ENCODE results near the gene DEFB108B. TPM values are rescaled to one million over a fixed set of nuclear protein-coding genes. Genes with fewer than 3 reads are reported as not detected.
"Not testable (repeated sequence)": the region's sequence is repeated elsewhere in the genome, so short reads cannot be mapped to it uniquely, and the experiment has no call there.

DEFB108B gene
- total RNA-seq, 1 donor from 2014 or later = not detected

DNA sequence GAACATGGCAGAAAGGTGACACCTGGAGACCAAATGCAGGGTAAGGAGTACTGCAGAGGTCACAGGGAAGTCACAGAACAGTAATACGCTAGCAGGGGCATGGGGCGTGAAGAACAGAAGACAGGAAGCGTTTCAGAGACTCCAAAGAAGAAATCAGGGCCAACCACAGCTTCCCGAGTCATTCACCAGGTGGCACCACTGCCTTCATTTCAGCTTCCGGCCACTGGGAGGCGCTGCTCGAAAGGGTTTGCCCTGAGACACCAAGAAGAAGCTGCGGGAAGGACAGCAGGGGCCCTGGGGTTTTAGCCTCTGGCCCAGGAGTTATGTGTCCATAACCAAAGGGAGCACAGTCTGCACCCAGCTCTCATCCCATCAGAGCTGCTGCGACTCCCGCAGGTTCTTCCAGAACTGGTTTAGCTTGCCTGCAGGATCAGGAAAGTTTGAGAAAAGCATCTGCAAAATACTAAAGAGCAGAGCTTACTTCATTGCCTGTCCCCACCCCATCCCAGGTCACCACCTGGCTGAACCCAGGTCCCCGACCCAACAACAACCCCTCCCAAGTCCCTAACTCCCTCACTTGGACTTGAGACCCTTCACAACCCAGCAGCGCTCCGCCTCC, 32.6 kb upstream of the DEFB108B start:
- not testable (repeated sequence) for DNase-seq (ENCODE audit: low read depth); H3K4me3 ChIP-seq (ENCODE audit: low read depth, low read length)
- TF ChIP-seq, protein P1, sequence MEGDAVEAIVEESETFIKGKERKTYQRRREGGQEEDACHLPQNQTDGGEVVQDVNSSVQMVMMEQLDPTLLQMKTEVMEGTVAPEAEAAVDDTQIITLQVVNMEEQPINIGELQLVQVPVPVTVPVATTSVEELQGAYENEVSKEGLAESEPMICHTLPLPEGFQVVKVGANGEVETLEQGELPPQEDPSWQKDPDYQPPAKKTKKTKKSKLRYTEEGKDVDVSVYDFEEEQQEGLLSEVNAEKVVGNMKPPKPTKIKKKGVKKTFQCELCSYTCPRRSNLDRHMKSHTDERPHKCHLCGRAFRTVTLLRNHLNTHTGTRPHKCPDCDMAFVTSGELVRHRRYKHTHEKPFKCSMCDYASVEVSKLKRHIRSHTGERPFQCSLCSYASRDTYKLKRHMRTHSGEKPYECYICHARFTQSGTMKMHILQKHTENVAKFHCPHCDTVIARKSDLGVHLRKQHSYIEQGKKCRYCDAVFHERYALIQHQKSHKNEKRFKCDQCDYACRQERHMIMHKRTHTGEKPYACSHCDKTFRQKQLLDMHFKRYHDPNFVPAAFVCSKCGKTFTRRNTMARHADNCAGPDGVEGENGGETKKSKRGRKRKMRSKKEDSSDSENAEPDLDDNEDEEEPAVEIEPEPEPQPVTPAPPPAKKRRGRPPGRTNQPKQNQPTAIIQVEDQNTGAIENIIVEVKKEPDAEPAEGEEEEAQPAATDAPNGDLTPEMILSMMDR (conservative IDR thresholded peaks at IDR 0.05; ENCODE audit: low read depth, low read length) = peak; percentile 83

DNA sequence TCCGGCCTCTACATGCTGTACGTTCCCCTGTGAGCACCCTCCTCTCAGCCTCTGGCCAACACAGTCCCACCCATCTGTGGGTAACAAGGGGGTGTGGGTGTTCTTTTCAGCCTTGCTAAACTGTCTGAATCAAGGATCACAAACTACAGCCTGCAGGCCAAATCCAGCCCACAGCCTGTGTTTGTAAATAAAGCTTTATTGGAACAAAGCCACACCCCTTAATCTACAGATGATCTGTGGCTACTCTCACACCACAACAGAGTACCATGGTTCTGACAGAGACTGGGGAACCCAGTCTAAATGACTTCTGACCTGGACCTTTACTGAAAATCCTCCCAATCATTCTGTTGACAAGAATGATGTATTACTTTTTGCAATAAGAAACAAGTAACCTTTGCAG, 32.0 kb upstream of the DEFB108B start:
- not testable (repeated sequence) for DNase-seq (ENCODE audit: low read depth); H3K4me3 ChIP-seq (ENCODE audit: low read depth, low read length)

- H3K4me3 ChIP-seq (ENCODE audit: low read depth, low read length); DNase-seq (ENCODE audit: low read depth): not testable (repeated sequence)
Observed at GRCh38 chr11:71802874-71803273, 30.1 kb upstream of the DEFB108B start.

DNA sequence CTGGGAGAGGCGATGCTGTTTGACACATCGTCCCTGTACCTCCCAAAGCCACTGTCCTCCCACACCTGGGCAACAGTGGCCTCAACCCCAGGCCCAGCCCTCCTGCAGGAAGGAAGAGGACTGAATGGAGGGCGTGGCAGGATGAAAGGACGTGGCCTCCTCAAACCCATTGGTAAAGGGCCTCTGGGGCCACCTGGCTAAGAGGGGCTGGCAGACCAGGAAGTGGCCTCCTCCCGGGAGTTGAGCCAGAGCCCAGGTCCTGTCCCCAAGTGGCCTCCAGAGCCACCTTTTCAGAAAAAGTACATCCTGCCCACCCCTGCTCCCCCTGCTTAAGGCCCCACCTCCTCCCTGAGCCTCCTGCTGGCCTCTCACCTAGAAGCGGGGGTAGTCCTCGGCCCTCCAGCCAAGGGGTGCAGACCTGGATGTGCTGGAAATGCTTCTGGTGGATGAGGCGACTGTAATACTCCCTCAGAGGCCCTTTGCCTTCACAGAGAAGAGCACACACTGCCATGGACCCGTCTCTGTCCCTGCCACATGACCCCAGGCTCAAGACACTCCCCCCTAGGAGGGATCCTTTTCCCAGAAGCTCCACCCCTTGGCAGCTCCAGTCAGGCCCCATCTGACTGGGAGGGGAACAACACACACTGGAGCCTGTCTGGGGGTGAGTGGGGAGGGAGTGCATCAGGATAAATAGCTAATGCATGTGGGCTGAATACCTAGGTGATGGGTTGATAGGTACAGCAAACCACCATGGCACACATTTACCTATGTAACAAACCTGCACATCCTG, 28.6 kb upstream of the DEFB108B start:
- not testable (repeated sequence) for H3K4me3 ChIP-seq (ENCODE audit: low read depth, low read length); DNase-seq (ENCODE audit: low read depth)

GRCh38 chr11:71812529-71812928, 20.5 kb upstream of the DEFB108B start:
- DNase-seq (ENCODE audit: low read depth); H3K4me3 ChIP-seq (ENCODE audit: low read depth, low read length): not testable (repeated sequence)

GRCh38 chr11:71813481-71814355, 19.3 kb upstream of the DEFB108B start:
- TF ChIP-seq, protein P1 (conservative IDR thresholded peaks at IDR 0.05; ENCODE audit: low read depth, low read length) = peak; percentile 70
- DNase-seq (ENCODE audit: low read depth) = not testable (repeated sequence)
- peak overlapping the region; percentile 59 for H3K4me3 ChIP-seq (ENCODE audit: low read depth, low read length)

DNA sequence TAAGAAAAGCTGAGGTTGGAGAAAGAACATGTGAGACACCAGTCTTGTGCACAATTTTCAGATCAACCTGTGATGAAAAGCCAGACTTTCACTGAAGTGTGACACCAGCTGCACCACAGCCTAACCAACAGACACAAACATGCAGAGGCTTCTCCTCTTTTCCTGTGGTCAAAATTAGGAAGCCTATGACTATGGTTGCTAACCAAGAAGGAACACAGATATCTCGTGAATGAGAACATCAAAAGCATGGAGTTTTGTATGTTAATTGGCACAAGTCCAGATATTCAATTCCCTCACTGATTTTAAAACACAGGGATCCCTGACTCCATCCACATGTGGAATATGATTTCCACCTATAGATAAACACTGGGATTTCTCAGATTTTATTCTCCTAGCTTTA, 11.5 kb upstream of the DEFB108B start:
- not testable (repeated sequence) for H3K4me3 ChIP-seq (ENCODE audit: low read depth, low read length); DNase-seq (ENCODE audit: low read depth)

- H3K4me3 ChIP-seq (ENCODE audit: low read depth, low read length); DNase-seq (ENCODE audit: low read depth): not testable (repeated sequence)
Observed at GRCh38 chr11:71829247-71829646, 3.8 kb upstream of the DEFB108B start.

DNA sequence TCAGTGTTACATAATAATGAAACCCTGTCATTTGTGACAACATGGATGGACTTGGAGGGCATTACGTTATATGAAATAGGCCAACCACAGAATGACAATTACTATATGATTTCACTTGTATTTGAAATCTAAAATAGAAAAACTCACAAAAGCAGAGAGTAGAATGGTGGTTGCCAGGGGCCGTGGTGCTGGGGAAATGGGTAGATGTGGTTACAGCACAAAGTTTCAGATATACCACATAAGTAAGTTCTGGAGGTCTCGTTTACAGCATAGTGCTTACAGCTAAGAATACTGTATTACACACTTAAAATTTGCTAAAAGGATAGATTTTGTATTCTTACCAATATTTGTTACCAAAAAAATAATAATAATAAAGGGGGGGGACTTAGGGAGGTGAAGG, 3.3 kb upstream of the DEFB108B start:
- not testable (repeated sequence) for DNase-seq (ENCODE audit: low read depth)

DNA sequence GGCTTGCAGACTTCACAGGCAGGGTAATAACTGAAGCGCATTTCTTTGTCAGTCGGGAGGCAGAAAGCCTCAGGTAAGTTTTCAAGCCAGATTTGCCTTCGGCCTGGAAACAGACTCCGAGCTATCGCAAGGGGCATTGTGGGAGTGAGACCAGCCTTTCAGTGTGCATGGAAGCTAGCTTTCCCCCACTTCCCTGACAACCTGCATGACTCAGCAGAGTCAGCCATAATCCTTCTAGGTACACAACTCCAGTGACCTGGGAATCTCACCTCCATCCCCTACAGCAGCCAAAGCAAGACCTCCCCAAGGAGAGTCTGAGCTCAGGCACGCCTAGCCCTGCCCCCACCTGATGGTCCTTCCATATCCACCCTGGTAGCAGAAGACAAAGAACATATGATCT, 9.7 kb downstream of the DEFB108B start:
- not testable (repeated sequence) for DNase-seq (ENCODE audit: low read depth); H3K4me3 ChIP-seq (ENCODE audit: low read depth, low read length)

More for the DNA sequence above, 3.3 kb upstream of the DEFB108B start:
- H3K4me3 ChIP-seq (ENCODE audit: low read depth, low read length) = not testable (repeated sequence)

DNA sequence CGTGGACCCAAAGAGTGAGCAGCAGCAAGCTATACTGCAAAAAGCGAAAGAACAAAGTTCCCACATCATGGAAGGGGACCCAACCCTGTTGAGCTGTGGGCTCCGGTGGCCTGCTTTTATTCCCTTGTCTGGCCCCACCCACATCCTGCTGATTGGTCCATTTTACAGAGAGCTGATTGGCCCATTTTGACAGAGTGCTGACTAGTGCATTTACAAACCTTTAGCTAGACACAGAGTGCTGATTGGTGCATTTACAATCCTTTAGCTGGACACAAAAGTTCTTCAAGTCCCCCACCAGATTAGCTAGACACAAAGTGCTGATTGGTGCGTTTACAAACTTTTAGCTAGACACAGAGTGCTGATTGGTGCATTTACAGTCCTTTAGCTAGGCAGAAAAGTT, 10.4 kb downstream of the DEFB108B start:
- H3K4me3 ChIP-seq (ENCODE audit: low read depth, low read length); DNase-seq (ENCODE audit: low read depth): not testable (repeated sequence)

Measured in epithelial cell of proximal tubule (primary cell).